Activated CD8-positive, alpha-beta memory T cell treated with anti-CD3 and anti-CD28 coated beads for 36 hours (primary cell): ENCODE measurements around the gene OGG1. TPM values are rescaled to one million over a fixed set of nuclear protein-coding genes. Genes with fewer than 3 reads are reported as not detected.

ENCODE experiments used
- CTCF ChIA-PET: fragments of 350-600 bp; sonication (Branson Sonifier 250); formaldehyde crosslinking; loops from one replicate; lab custom pipeline; 2021; ENCODE audit warnings: antibody characterized with exemption; lab: Charles Lee
- POLR2A ChIA-PET: fragments of 350-600 bp; sonication (Branson Sonifier 250); formaldehyde crosslinking; loops from one replicate; lab custom pipeline; 2021; ENCODE audit warnings: antibody characterized with exemption; lab: Charles Lee
- total RNA-seq, 2 experiments: library from RNA; stranded (reverse); gene quantifications; one replicate each; pipeline ENCODE4 v1.2.3, GENCODE V29; 2021

OGG1 gene
- total RNA-seq, result 10 to 100 TPM; 35.3 to 38.6 TPM

DNA sequence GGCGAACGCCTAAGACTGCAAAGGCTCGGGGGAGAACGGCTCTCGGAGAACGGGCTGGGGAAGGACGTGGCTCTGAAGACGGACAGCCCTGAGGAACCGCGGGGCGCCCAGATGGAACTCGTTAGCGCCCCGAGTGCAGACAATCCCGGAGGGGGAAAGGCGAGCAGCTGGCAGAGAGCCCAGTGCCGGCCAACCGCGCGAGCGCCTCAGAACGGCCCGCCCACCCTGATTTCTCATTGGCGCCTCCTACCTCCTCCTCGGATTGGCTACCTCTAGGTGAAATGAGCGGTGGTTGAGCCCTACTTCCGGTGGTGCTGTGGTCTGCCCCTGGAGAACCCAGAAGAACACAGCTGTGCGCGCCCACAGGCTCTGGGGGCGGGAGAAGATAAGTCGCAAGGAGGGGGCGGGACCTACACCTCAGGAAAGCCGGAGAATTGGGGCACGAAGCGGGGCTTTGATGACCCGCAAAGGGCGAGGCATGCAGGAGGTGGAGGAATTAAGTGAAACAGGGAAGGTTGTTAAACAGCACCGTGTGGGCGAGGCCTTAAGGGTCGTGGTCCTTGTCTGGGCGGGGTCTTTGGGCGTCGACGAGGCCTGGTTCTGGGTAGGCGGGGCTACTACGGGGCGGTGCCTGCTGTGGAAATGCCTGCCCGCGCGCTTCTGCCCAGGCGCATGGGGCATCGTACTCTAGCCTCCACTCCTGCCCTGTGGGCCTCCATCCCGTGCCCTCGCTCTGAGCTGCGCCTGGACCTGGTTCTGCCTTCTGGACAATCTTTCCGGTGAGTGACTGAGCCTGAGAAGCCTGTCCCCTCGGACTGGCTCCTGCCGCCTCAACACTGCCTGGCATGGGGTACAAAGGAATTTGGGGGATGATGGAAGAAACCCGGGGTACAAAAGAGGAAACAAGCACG, at the start of gene OGG1:
Gene OGG1 (plus strand): TSS at position 308 of the 911 bp plus-strand sequence. CDS start 335 bp downstream, at position 643.
- ChIA-PET POLR2A (interaction anchor here (0.6 to 2.1 kb wide), 9 partner anchors 13 to 192 kb away, joined by 3 to 6 read pairs (median 5); partner anchors contain the start of genes ARPC4 and CAMK1), CTCF (interaction anchor here (0.6 to 2.3 kb wide), 7 partner anchors 10 to 183 kb away, joined by 3 to 9 read pairs (median 4); partner anchors contain the start of gene CAMK1)

DNA sequence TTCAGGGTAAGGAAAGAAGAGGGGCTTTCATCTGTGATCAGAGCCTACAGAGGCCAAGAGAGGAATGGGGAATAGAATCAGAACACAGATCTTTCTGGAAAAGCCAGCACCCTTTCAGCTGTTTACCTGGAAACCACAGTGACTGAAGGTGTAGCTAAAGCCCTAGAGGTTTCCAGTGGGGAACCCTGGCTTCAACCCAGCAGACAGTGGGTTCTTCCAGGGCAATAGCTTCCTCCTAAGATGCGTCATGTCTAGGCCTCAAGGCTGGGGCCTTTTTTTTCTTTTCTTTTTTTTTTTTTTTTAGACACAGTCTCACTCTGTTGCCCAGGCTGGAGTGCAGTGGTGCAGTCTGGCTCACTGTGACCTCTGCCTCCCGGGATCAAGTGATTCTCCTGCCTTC, 49.2 kb upstream of the OGG1 start:
- POLR2A ChIA-PET, result interaction anchor here (0.7 kb wide), 1 partner anchor 30 kb away, joined by 4 read pairs; no protein-coding TSS in a partner anchor
- CTCF ChIA-PET, result interaction anchor here (0.7 to 0.8 kb wide), 2 partner anchors 12 to 741 kb away, joined by 3 read pairs; no protein-coding TSS in a partner anchor

DNA sequence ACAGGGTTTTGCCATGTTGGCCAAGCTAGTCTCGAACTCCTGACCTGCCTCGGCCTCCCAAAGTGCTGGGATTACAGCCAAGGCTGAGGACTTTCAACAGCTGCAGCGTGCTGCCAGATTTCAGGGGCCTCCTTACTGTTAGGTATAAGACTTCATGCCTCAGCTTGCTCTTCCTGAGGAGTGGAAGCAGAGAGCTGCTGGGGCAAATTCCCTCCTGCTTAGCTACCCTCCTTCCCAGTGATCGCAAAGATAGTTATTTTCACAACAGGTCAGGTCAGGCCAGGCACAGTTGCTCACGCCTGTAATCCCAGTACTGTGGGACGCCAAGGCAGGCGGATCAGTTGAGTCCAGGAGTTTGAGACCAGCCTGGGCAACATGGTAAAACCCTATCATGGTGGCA, 48.7 kb upstream of the OGG1 start:
- ChIA-PET CTCF (interaction anchor here (0.7 kb wide), 1 partner anchor 741 kb away, joined by 3 read pairs; no protein-coding TSS in a partner anchor), POLR2A (no interaction called here)

DNA sequence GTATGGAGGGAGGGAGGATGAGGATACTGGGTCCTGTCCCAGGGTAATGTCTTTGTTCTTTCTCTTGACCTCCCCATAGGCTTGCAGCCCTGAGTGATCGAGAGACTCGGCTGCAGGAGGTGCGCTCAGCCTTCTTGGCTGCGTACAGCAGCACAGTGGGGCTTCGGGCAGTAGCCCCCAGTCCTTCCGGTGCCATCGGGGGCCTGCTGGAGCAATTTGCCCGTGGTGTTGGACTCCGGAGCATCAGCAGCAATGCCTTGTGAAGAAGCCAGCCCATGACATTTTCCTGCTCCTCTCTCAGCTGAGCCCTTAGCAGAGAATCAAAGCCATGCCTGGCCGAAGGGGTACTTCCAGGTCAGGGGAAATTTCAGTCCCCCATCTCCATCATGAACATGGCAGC, 48.0 kb upstream of the OGG1 start:
- ChIA-PET CTCF (no interaction called here), POLR2A (no interaction called here)

DNA sequence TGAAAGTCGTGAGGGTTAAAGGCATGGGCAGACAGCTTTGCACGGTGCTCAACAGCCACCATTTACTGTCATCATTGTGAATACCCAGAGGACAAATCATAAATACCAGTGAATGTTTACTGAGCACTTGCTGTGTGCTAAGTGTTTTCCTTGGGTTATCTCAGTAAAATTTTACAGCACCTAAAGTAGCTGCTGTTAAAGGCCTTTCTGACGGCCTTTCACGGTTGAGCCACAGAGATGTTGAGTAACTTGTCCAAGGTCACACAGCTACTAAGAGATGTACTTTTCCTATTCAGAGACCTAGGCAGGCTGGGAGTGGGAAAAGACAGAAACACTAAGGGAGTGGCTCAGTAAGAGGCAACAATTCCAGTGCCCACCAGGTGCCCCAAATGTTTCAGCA, 46.5 kb upstream of the OGG1 start:
- POLR2A ChIA-PET, result interaction anchor here (0.6 kb wide), 2 partner anchors 38 to 187 kb away, joined by 3 to 13 read pairs; partner anchors contain the start of gene JAGN1
- CTCF ChIA-PET, result no interaction called here

DNA sequence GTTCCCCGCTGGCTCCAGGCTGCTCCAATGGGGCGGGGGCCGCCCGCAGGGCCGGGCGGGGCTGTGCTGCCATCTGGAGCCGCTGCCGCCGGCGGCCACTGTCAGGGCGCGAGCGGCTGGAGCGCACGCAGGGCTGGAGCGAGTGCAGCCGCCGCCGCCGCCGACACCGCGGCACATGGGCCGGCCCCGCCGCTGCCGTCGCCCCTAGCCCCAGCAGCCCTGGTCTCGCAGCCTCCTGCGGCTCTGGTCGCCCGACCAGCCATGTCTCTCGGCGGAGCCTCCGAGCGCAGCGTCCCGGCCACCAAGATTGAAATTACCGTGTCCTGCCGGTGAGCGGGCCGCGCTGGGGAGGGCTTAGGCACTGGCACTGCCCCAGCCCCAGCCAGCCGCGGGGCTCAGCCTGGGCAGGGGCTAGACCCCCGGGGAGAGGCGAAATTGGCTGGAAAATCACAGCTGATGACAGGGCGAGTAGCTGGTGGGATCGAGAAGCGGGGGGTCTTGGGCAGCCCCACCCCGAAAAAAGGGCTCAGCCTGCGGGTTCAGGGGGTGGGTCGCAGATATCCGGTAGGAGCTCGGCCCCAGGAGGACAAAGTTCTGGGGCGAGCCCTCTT, 45.9 kb upstream of the OGG1 start, which contains the start of gene CPNE9:
Gene CPNE9 (plus strand): TSS at position 98 of the 611 bp plus-strand sequence. CDS start 164 bp downstream, at position 262.
- ChIA-PET POLR2A (no interaction called here), CTCF (no interaction called here)

DNA sequence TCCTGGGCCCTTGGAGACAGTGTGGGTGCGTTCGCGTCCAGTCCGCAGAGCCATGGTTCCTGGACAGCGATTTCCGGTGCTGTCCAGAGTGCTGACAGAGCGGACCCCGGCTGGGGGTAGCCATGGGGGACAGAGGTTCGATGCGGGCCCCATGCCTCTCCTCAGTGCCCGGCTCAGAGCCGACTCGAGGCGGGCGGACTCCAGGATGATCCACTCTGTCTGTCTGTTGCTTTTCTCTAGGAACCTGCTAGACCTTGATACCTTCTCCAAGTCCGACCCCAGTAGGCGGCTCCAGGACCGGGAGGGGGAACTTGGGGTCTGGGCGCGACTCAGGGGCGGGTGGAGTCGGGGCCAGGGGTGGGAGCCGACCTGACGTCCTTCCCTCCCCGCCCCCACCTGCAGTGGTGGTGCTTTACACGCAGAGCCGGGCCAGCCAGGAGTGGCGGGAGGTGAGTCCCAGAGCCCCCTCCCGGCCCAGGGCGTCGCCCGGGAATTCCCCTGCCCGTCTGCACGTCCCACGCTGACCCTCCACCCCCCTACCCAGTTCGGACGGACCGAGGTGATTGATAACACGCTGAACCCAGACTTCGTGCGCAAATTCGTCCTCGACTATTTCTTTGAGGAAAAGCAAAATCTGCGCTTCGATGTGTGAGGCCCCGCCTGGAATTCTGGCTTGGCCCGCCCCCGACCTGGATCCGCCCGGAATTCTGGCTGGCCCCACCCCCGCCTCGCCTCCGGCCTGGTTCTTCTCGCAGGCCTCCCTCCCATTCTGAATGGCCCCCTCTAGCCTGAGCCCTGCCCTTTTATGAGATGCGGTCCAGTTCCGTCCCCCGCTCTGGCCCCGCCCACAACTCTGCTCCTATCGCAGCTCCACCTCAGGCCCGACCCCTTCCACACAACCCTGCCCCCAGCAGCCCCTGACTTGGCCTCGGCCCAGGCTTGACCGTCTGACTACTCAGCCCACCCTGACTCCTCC, 45.1 kb upstream of the OGG1 start:
- ChIA-PET CTCF (no interaction called here), POLR2A (no interaction called here)

DNA sequence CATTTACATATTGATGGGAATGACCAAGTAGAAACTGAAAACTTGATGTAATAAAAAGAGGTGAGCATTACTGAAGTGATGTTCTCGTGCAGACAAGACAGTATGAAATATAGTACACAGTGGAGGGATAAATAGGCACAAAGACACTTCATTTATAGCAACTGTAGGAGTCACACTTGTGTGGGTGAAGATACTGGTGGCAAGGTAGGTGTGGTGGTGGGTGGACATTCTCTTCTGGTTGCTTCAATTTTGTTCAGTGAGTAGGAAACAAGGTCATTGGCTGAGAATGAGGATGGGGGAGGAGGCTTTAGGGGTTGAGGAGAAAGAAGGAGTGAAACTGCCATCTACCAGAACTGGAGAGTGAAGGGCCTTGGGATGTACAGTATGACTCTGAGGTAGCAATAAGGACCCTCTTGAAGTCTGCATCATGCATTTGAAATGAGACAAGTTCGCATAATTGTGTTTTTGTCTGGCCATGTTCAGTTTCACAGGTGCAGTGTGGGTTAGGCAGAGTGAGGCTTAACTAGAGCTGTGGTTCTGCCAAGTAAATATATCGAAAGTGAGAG, 39.5 kb upstream of the OGG1 start:
- POLR2A ChIA-PET, result no interaction called here
- CTCF ChIA-PET, result no interaction called here

DNA sequence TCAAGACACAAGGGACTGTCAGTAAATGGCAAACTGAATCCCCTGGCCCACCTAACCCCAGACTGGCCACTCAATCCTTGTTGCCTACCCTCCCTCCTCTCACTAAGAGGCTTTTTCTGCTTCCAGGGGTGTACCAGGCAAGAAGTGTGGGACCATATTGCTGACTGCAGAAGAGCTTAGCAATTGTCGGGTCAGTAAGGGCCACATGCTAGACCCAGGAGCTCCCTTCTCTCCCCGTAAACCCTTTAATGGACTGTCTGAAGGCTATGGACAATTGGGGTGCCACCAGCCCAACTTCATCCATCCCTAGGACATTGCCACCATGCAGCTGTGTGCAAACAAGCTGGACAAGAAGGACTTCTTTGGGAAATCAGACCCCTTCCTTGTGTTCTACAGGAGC, 37.3 kb upstream of the OGG1 start:
- ChIA-PET POLR2A (interaction anchor here (0.5 kb wide), 1 partner anchor 14 kb away, joined by 3 read pairs; no protein-coding TSS in a partner anchor), CTCF (interaction anchor here (1.1 kb wide), 1 partner anchor 12 kb away, joined by 3 read pairs; no protein-coding TSS in a partner anchor)

DNA sequence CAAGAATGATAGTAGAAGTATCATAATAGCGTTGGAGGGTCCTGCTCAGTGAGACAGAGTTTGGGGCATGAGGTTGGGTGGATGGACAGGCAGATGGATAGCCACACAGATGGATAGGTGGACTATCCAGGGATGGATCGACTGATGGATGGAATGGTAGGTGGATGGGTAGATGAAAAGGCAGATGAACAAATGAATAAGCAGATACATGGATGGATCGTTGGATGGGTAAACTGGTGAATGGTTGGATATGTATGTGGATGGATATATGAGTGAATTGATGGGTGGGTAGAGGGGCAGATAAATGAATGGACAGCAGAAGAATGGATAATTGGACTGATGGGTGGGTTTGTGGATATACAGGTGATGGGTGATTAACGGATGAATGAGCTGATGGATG, 36.6 kb upstream of the OGG1 start:
- ChIA-PET CTCF (interaction anchor here (1.1 kb wide), 1 partner anchor 13 kb away, joined by 3 read pairs; no protein-coding TSS in a partner anchor), POLR2A (no interaction called here)

DNA sequence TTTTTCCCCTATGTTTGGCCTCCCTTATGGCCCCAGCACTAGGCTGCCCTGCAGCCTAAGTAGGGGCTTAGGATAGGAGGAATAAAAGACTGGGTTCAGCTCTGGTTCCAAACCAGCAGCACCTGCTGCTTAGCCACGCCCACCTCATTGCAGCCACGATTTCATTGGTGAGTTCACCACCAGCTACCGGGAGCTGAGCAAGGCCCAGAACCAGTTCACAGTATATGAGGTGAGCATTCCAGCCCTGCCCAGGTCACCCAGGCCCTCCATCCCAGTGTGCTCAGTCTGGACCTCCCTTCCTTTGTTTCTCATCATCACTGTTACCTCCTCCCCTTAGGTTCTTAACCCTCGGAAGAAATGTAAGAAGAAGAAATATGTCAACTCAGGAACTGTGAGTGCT, 34.6 kb upstream of the OGG1 start:
- ChIA-PET CTCF (interaction anchor here (0.6 kb wide), 1 partner anchor 244 kb away, joined by 3 read pairs; no protein-coding TSS in a partner anchor), POLR2A (no interaction called here)

DNA sequence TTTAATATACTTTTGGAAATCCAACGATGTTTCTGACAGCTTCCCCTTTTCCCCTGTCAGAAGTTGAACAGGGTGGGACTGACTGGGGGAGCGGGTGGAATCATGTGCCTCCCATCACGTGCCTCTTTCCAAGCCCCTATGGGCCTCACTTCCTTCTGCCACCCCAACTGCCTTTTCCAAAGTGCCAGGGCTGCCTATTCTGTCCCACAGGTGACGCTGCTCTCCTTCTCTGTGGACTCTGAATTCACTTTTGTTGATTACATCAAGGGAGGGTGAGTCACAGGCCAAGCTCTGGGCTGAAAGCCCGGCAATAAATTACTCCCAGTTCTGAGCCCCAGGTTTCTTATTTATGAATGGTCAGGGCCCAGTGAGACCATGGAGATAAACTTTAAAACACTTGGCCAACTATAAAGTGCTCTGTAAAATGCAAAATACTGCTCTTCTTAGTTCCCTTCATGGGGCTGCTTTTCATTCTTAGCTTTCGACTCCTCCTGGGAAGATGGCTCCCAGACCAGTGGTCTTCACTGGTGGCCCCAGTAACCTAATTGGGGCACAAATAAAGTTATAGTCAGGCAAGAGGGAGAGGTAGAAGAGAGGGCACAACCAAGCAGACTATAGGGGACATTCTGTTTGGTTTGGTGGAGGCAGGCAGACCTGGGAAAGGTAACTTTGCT, 33.9 kb upstream of the OGG1 start:
- ChIA-PET POLR2A (interaction anchor here (0.7 to 0.8 kb wide), 2 partner anchors 280 to 535 kb away, joined by 4 to 5 read pairs; no protein-coding TSS in a partner anchor), CTCF (interaction anchor here (0.6 kb wide), 2 partner anchors 13 to 208 kb away, joined by 3 read pairs; no protein-coding TSS in a partner anchor)

DNA sequence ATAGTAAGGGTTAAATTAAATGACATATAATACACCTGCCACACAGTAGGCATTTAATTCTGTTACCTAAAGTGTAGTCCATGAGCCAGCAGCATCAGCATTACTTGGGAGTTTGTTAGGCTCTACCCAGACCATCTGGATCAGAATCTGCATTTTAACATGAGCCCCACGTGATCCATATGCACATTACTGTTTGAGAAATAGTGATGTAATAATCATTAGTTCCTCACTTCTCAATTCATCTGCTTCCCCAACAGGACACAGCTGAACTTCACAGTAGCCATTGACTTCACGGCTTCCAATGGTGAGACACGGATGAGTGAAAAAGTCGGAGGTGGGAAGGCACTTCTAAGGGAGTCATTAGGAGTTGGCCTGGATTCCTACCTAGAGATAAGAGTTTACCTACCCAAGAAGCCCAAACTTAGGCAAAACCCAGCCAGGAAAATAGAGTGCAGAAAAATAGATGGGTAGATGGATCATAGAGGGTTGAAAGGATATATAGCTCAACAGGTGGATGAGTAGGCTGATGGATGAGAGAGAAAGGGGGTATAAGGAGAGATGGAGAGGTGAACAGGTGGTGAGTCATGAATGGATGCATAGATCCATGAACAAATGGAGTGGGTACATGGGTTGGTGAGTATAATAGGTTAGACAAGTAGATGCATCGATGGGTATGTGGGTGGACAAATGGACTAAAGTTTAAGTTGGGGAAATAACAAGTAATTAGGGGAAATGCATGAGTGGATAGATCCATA, 32.8 kb upstream of the OGG1 start:
- ChIA-PET POLR2A (no interaction called here), CTCF (interaction anchor here (1.6 kb wide), 1 partner anchor 10 kb away, joined by 4 read pairs; no protein-coding TSS in a partner anchor)

DNA sequence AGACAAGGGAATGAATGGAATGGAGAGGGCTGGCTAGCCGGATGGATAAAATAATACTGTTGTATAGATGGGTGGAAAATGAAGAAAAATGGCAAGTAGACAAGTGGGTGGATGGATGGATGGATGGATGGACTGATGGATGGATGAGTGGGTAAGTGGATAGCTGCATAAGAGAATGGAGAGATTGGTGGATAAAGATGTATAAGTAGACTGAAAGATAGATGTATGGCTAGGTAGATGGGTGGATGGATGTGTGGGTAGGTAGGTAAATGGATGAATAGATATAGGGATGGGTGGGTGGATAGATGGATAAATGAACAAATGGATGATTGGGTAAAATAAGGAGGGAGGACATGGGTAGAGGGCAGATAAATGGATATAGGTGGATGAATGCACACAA, 32.2 kb upstream of the OGG1 start:
- ChIA-PET CTCF (interaction anchor here (0.6 to 1.6 kb wide), 2 partner anchors 10 to 300 kb away, joined by 3 to 4 read pairs; no protein-coding TSS in a partner anchor), POLR2A (no interaction called here)

DNA sequence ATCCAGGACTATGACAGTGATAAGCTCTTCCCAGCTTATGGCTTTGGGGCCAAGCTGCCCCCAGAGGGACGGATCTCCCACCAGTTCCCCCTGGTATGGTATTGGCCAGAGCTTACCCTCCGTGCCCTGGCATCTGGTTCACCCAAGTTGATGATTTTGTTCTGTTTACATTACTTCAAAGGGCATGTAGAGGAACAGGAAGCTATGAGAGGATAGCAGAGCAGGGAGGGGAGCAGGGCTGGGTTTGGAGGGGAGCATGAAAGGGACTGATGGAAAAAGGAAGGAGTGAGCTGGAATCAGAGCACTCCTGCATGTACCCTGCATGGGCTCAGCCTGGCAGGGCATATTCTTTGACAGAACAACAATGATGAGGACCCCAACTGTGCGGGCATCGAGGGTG, 31.6 kb upstream of the OGG1 start:
- POLR2A ChIA-PET, result no interaction called here
- CTCF ChIA-PET, result interaction anchor here (0.6 to 1.6 kb wide), 2 partner anchors 9 to 299 kb away, joined by 3 to 4 read pairs; no protein-coding TSS in a partner anchor

DNA sequence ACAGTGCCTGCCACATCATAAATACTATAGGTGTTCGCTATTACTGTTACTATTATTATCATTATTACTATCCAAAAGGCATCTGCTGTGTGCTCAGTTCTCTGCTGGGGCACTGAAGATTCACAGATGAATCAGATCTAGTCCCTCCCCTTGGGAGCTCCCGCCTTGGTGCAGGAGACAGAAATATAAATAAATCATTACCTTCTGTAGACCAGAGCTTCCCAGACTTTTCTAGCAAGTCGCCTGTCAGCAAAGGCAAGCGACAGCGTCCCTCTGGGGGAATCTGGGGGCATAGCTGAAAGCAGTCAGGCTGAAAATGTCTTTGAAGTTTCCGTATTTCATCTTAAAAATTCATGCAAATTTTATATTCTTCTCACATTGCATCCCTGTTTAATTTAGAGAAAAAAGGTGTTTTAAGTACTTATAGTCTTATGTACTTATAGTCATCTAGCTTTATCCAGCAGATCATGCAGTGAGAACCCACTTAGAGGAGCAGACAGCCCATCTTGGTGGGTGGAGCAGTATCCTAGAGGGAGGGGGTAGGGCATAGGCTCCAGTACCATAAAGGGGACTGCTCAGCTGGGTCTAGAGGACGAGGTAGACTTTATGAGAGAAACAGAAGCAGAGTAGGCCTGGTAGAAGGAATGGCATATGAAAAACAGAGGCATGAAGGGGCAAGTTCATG, 28.6 kb upstream of the OGG1 start:
- ChIA-PET CTCF (interaction anchor here (0.7 kb wide), 1 partner anchor 15 kb away, joined by 3 read pairs; no protein-coding TSS in a partner anchor), POLR2A (interaction anchor here (0.6 kb wide), 1 partner anchor 42 kb away, joined by 11 read pairs; no protein-coding TSS in a partner anchor)
